ENCODE results near the gene OGDH.
"Not testable (repeated sequence)": the region's sequence is repeated elsewhere in the genome, so short reads cannot be mapped to it uniquely, and the experiment has no call there.

DNA sequence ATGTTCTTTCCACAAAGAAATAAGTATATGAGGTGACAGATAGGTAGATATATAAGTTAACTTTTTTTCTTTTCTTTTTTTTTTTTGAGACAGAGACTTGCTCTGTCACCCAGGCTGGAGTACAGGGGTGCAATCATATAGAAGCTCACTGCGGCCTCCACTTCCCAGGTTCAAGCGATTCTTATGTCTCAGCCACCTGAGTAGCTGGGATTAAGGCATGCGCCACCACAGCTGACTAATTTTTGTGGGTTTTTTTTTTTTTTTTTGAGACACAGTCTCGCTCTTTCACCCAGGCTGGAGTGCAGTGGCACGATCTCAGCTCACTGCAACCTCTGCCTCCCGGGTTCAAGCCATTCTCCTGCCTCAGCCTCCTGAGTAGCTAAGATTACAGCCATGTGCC lies 126.5 kb downstream of the OGDH start:
- TF ChIP-seq, protein P1, sequence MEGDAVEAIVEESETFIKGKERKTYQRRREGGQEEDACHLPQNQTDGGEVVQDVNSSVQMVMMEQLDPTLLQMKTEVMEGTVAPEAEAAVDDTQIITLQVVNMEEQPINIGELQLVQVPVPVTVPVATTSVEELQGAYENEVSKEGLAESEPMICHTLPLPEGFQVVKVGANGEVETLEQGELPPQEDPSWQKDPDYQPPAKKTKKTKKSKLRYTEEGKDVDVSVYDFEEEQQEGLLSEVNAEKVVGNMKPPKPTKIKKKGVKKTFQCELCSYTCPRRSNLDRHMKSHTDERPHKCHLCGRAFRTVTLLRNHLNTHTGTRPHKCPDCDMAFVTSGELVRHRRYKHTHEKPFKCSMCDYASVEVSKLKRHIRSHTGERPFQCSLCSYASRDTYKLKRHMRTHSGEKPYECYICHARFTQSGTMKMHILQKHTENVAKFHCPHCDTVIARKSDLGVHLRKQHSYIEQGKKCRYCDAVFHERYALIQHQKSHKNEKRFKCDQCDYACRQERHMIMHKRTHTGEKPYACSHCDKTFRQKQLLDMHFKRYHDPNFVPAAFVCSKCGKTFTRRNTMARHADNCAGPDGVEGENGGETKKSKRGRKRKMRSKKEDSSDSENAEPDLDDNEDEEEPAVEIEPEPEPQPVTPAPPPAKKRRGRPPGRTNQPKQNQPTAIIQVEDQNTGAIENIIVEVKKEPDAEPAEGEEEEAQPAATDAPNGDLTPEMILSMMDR (IDR thresholded peaks at IDR 0.05), result not testable (repeated sequence)
- TF ChIP-seq POLR2A (IDR thresholded peaks at IDR 0.05), result not testable (repeated sequence)

Data from Peyer's patch (tissue), 4 donors.